ENCODE data around the gene DDX20. TPM values are rescaled to one million over a fixed set of nuclear protein-coding genes. Genes with fewer than 3 reads are reported as not detected.
A peak's percentile ranks its signal among the peaks of the same experiment; 100 is the strongest.

Gene DDX20
- total RNA-seq, 2 experiments from 2014 or later: 21.5 to 21.8 TPM

DNA sequence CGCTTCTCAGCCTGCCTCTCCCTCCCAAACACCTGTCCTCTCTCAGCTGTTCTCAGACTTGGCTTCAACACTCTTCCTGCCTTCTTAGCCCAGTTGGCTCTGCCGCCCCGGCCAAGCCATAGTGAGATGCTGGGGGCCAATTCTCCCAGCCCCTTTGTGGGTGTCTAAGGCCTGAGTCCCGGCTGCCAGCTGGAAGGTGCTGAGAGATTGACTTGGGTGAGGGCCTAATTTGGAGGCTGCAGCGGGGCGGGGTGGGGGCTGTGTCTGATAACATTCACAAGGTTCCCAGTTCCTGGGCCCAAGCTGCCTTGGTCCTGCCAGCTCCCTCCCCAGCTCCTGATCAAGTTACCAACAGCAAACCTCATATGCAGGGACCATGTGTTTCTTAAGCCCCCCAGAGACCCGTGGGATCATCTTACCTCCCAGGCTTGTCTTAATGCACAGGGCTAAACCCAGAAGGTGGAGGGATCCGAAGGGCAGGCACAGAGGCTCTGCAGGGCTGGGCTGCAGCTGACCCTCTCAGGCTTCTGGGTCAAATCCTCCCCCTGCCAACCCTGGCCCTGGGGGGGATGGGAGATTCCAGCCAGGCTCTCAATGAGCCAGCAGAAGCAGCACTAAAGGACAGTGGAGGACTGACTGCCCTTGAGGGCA lies 26.3 kb upstream of the DDX20 start:
- no peaks in the 10 kb centered on the region for H3K4me1 Mint-ChIP-seq
- no peak overlapping the region for H3K27ac Mint-ChIP-seq
- no peak for DNase-seq
- no peaks in the 10 kb centered on the region for H3K27me3 Mint-ChIP-seq
- H3K36me3 Mint-ChIP-seq: no peaks in the 10 kb centered on the region
- no peak overlapping the region for H3K4me3 Mint-ChIP-seq
- H3K9me3 Mint-ChIP-seq: no peaks in the 10 kb centered on the region

DNA sequence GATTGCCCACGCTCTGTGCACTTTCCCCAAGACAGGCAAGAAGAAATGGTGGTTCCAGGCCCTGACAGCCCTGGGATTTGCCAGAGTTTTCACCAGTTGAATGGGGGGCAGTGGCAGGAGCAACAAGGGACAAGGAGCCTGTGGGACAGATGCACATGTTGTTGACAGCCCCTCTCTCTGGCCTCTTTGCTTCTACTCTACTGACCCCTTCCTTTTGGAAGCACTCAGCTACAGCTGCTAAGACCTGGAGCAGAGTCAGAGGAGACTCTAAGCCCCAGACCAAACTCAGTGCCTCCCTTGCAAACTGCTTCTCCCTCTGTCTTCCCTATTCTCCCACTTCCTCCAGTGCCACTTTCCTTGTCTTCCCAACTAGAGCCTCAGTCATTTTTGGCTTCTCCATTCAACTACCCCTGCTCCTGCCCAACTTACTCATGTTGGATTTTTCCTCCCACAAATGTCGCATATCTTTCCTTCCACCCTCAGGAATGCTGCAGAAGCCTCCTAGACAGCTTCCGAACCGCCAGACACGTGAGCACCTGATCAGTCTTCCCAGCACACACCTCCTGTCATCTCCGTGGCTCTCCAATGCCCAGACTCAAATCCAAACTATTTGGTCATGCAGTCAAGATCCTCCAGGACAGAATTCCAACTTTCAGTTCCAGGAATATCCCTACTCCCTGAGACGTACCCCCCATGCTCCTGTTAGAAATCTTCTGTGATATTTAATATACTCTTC lies 25.6 kb upstream of the DDX20 start:
- no peak for DNase-seq
- Mint-ChIP-seq H3K36me3 (no peaks in the 10 kb centered on the region), H3K27ac (no peak overlapping the region), H3K27me3 (no peaks in the 10 kb centered on the region), H3K9me3 (no peaks in the 10 kb centered on the region), H3K4me1 (no peaks in the 10 kb centered on the region), H3K4me3 (no peak overlapping the region)

DNA sequence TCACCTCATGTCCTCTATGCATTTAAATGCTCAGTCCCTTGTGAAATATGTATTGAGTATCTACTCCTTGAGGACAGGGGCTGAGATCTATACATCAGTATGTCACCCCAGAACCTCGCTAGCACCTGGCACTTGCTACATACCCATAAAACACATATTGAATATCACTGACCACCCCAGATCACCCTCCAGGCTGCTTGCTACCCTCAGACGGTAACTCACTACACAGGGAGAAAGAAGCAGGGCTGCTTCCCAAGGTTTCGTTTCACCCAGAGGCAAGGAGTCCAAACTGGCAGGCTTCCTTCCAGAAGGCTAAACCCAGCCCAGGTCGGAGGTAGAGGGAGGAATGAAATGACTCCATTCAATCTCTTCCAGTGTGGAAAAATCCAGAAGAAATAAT lies 25.0 kb upstream of the DDX20 start:
- H3K27me3 Mint-ChIP-seq: no peaks in the 10 kb centered on the region
- no peaks in the 10 kb centered on the region for H3K36me3 Mint-ChIP-seq
- no peaks in the 10 kb centered on the region for H3K9me3 Mint-ChIP-seq
- H3K27ac Mint-ChIP-seq: no peak overlapping the region
- DNase-seq: no peak
- H3K4me3 Mint-ChIP-seq: no peak overlapping the region
- no peaks in the 10 kb centered on the region for H3K4me1 Mint-ChIP-seq

DNA sequence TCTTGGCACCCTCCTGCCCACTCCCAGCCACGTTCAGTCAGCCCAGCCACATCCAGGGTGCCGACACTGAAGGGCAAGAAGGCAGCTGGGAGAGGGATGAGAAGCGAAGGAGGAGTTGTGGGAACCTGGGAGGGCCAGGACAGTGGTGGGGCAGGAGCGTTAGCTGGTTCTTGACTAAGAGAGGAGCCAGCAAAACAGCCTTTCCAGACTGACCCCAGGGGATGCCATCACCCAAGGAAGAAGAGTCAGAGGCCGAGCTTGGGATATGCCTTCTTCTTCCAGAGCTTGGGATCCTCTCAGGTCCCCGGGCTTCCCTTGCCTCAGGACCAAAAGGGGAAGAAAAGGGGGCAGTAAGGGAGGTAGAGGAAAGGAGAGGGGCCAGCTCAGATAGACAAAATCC lies 23.7 kb upstream of the DDX20 start:
- no peak for DNase-seq
- Mint-ChIP-seq H3K27ac (no peak overlapping the region), H3K9me3 (no peaks in the 10 kb centered on the region), H3K27me3 (peaks cover 4% of the 10 kb centered on the region), H3K36me3 (no peaks in the 10 kb centered on the region), H3K4me1 (no peaks in the 10 kb centered on the region), H3K4me3 (no peak overlapping the region)

DNA sequence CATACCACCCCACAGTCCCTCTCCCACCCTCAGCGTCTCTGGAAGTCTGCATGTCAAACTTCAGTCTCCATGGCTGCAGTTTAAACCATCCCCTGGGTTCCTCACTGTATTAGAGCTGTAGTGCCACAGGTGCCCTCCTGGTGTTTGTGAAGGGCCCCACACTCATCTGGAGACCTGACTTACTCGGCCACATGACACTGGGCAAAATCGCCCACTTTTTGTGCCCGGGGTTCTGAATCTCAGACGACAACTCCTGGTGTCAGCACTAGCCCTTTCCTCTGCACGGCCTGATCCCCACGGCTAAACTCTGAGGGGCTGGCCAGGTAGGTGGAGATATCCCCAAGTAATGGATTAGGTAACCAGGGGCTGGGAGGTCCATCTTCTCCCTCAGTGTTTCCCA lies 23.0 kb upstream of the DDX20 start:
- Mint-ChIP-seq H3K9me3 (no peaks in the 10 kb centered on the region), H3K4me1 (peaks cover 3% of the 10 kb centered on the region), H3K36me3 (no peaks in the 10 kb centered on the region), H3K4me3 (no peak overlapping the region), H3K27me3 (peaks cover 12% of the 10 kb centered on the region), H3K27ac (no peak overlapping the region)
- DNase-seq: no peak

DNA sequence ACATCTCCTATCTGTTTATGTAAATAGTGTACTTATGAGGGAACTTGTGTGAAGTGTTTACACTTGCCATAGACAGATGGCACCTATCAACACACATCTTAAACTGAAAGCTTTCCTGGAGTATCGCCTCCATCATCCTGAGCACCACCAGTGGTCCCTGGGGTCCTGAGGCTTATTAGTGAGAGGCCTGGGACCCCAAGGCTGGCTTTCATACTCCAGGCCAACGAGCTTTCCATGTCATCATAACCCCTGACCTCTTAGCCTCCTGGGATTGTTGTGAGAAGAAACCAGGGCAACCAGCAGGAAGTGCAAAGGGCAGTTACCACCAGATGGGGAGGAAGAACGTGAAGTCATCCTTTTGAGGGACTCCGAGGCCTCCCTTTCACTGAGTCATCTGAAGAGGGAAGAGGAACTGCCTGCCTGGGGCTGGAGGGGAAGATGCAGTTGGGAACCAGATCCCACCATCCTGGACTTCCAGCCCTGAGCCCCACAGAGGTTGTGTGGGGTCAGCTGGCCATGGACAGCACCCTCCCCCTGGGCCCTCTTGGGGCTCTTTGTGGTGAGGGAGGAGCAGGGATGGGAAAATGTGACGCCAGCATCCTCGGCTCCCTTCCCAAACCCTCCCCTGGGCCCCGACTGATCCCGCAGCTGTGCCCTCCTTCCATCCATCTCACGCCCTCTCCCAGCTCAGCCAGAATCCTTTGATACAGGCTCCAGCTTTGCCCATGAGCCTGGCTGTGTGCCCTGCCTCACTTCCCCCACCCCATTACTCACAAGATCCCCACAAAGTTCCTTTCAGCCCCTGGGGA lies 22.3 kb upstream of the DDX20 start:
- Mint-ChIP-seq H3K9me3 (no peaks in the 10 kb centered on the region), H3K27me3 (peaks cover 16% of the 10 kb centered on the region), H3K36me3 (no peaks in the 10 kb centered on the region), H3K4me3 (no peak overlapping the region), H3K27ac (no peak overlapping the region), H3K4me1 (peaks cover 7% of the 10 kb centered on the region)
- no peak for DNase-seq

DNA sequence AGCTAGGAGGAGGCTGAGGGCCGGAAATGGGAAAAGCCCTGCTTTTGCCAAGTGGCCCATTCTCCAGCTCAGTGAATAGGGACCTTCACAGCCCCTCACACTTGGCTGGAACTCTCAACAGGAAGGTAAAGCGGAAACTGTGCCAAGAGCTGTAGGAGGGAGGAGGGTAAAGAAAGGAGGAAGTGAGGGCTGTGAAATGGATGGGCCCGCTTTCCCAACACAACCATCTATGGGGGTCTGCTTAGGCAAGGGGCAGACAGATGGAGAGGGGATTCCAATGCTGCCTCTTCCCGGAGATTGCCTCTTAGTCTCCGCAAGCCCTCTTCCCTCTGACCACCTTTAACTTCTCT lies 21.7 kb upstream of the DDX20 start:
- H3K27ac Mint-ChIP-seq: no peak overlapping the region
- H3K4me3 Mint-ChIP-seq: no peak overlapping the region
- H3K4me1 Mint-ChIP-seq: peaks cover 10% of the 10 kb centered on the region
- DNase-seq: no peak
- no peaks in the 10 kb centered on the region for H3K36me3 Mint-ChIP-seq
- no peaks in the 10 kb centered on the region for H3K9me3 Mint-ChIP-seq
- peaks cover 20% of the 10 kb centered on the region for H3K27me3 Mint-ChIP-seq

DNA sequence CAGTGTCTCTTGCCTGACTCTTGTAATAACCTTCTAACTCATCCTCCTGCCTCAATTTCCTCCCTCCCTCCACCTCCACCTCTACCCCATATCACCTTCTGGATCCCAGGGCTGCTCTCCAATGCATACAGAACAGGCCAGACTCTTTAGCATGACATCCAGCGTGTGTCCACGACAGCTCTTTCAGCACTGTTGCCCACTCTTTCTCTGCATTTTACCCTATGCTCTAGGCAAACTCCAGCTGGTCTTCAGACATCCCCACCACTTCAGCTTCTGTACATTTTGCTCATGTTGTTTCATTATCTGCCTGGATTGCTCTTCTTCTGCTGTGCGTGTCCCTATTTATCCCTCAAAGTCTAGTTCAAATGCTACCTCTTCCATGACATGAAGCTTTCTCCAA lies 21.3 kb upstream of the DDX20 start:
- Mint-ChIP-seq H3K9me3 (no peaks in the 10 kb centered on the region), H3K27me3 (peaks cover 20% of the 10 kb centered on the region), H3K36me3 (no peaks in the 10 kb centered on the region), H3K4me1 (peaks cover 10% of the 10 kb centered on the region), H3K27ac (no peak overlapping the region), H3K4me3 (no peak overlapping the region)
- no peak for DNase-seq

DNA sequence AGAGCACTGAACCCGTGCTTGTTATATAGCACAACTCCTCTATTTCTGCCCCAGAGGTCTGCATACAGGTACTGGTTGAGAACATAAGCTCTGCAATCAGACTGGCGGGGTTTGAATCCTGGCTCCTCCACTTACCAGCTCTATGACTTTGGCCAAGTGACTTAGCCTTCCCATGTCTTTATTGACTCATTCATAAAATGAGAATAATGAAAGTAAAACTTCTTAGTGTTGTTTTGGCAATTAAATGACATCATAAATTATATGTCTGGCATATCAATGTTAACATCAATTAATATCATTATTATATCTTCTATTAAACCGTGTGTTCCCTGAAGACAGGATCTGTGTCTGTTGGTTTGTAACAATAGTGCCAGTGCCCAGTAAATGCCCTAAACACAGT lies 20.8 kb upstream of the DDX20 start:
- DNase-seq: no peak
- no peaks in the 10 kb centered on the region for H3K9me3 Mint-ChIP-seq
- no peak overlapping the region for H3K4me3 Mint-ChIP-seq
- peaks cover 22% of the 10 kb centered on the region for H3K27me3 Mint-ChIP-seq
- no peak overlapping the region for H3K27ac Mint-ChIP-seq
- peaks cover 11% of the 10 kb centered on the region for H3K4me1 Mint-ChIP-seq
- no peaks in the 10 kb centered on the region for H3K36me3 Mint-ChIP-seq

DNA sequence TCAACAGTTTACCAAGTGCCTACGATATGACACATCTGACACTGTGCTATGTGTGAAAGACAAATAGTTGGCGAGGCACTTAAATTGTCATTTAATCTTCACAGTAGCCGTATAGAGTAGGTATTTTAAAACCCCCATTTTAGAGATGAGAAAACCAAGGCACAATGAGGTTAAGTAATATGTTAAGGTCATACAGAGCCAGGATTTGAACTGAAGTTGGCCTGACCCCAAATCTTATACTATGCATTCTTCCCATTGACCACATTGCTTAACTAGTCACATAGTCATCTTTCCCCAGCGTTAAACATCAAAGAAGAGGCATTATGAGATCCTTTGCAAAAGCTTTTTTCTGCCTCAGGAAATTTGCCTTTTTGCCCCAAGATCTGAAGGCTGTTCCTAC lies 20.4 kb upstream of the DDX20 start:
- peaks cover 24% of the 10 kb centered on the region for H3K27me3 Mint-ChIP-seq
- DNase-seq: no peak
- peaks cover 13% of the 10 kb centered on the region for H3K4me1 Mint-ChIP-seq
- no peaks in the 10 kb centered on the region for H3K36me3 Mint-ChIP-seq
- H3K9me3 Mint-ChIP-seq: no peaks in the 10 kb centered on the region
- H3K27ac Mint-ChIP-seq: no peak overlapping the region
- no peak overlapping the region for H3K4me3 Mint-ChIP-seq

DNA sequence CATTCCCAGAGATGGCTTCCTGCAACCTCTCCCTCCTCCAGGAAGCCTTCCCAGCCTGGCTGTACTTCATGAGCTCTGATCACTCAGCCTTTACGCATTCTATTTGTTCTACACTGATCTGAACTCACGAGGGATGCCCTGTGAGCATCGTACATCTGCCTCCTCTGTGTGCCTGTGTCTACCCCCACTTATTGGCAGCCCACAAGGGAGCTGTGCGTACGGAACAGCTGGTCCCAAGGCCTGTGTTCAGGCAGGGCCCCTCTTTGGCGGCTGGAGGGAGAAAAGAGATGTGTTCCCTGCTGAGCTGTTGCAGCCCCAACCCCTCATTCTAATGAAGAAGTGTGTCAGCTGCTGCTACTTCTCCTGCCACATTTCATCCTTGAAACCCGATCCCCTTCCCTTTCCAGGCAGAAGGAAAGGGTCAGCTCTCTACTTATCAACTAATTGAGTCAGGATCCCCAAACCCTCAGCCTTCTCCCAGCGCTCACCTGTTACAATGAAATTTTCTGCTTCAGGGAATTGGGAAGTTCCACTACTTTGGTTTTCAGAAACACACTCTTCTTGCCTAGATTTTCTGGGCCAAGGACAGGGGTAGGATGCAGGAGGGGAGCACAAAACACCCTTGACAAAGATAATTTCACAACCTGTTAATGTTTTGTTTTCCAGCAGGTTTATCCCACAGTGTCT lies 19.7 kb upstream of the DDX20 start:
- DNase-seq: no peak
- Mint-ChIP-seq H3K27me3 (peaks cover 31% of the 10 kb centered on the region), H3K4me3 (no peak overlapping the region), H3K36me3 (no peaks in the 10 kb centered on the region), H3K27ac (no peak overlapping the region), H3K9me3 (no peaks in the 10 kb centered on the region), H3K4me1 (peaks cover 18% of the 10 kb centered on the region)

DNA sequence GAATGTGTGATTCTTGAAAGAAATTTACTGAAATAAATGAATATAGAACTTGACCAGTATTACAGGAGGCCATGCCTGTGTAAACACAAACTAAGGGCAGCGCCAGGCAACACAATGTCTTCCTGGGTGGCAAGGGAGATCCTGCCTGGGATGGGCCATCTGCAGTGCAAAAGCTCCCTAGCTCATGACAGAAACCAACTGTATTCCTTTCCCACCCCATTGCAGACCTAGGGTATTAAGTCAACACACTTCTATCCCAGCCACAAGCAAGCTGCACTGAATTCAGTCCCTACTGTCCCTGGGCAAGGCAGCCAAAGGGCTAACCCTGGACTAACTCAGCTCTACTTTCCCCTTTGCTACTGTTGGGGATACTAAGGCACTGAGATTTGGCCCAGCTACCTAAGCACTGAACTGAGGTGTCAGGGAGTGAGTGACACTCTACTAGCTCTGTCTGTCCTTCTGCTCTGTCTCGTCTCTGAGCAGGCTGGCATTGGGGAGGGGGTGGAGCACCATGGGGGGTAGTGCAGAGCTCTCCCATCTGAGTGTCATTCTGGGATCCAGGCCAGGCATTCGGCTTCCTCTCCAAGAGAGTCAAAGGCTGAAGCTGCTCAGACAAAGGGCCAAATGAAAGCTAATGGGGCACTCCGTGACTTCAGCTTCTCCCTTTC lies 19.0 kb upstream of the DDX20 start:
- Mint-ChIP-seq H3K9me3 (no peaks in the 10 kb centered on the region), H3K27ac (no peak overlapping the region), H3K4me3 (no peak overlapping the region), H3K36me3 (no peaks in the 10 kb centered on the region), H3K4me1 (peaks cover 18% of the 10 kb centered on the region), H3K27me3 (peaks cover 38% of the 10 kb centered on the region)
- DNase-seq: no peak

DNA sequence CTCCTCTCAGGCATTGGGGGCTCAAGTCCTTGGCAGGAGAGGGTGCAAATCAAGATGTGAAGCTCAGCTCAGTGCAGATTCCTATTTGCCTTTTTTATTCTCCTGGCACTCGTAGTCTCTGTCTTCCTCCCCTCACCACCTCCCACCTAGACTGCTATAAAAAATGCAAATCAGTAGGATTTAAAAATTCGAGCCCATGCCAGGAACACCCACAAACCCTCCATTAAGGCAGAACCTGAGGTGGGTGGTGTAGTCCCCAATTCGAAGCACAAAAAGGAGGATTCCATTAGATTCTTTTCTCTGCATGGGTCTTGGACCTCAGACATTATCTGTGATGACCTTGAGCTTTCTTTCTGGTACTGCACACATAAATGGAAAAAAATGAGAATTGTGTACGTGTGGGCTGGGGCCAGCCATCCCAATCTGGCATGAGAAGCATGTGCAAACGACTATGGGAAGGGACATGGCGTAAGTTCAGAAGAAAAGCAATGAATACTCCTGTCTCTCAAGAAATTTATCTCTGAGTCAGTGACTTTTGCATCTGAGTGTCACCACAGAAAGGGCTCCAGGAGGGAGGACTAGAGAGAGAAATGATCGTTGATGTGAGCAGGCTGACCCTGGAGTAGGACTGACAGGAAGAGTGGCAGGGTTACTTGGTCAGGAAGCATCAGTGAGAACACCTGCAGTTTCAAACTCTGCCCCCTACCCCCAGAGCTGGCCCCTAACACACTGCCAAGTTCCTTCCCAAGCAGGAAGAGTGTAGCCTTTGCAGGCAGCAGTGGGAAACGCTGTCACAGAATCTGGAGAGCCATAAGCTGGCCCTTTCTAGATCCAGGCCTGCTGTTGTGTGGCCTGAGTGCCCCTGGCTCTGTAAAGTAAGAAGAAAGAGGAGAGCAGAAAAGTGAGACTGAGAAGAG lies 18.2 kb upstream of the DDX20 start:
- Mint-ChIP-seq H3K27me3 (peaks cover 44% of the 10 kb centered on the region), H3K4me1 (peaks cover 18% of the 10 kb centered on the region), H3K9me3 (no peaks in the 10 kb centered on the region), H3K27ac (no peak overlapping the region), H3K36me3 (no peaks in the 10 kb centered on the region), H3K4me3 (peak overlapping the region; percentile 52)
- DNase-seq: no peak

DNA sequence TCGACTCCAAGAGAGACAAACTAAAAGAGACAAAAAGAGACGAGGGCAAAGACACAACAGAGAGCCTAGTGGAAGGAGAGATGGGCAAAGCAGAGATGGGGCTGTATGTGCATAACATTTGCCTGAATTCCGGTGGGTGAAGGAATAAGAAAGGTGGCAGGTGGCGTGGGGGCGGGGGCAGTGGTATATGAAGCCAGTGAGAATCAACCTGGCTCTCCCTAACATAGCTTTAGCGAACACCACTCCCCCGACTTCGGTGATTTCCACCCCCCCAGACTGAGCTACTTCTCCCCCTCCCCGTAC lies 17.6 kb upstream of the DDX20 start:
- no peak for DNase-seq
- Mint-ChIP-seq H3K36me3 (no peaks in the 10 kb centered on the region), H3K27ac (no peak overlapping the region), H3K27me3 (peaks cover 44% of the 10 kb centered on the region), H3K4me1 (peaks cover 18% of the 10 kb centered on the region), H3K9me3 (no peaks in the 10 kb centered on the region), H3K4me3 (peak overlapping the region; percentile 52)

Measured in activated naive CD8-positive, alpha-beta T cell treated with anti-CD3 and anti-CD28 coated beads for 36 hours (primary cell).